ENCODE data around the gene IMPDH1. TPM values are rescaled to one million over a fixed set of nuclear protein-coding genes. Genes with fewer than 3 reads are reported as not detected.

IMPDH1 gene
- total RNA-seq, 1 experiment from 2014 or later, result 74.0 TPM

DNA sequence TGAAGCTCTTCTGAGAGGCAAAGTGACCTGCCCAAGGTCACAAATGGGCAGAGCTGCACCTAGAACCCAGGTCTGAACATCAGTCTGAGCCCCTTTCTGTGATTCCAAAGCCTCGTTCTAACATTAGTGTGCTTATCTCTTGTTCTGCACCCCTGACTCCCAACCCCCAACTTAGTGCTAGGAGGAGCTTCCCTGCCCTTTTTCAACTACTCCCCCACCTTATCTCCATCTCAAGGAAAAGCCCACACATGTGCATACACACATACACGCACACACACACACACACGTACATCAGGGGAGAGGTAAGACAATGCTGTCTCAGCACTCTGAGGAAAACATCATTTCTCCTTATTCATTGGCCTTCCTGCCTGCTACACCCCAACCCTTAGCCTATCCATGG, 56.6 kb downstream of the IMPDH1 start:
- intact Hi-C loops (cut with micrococcal nuclease), result no loop called here
- H3K27me3 Mint-ChIP-seq (ENCODE audit: insufficient read depth, unreplicated experiment), result peaks cover 32% of the 10 kb centered on the region
- no peaks in the 10 kb centered on the region for H3K36me3 Mint-ChIP-seq (ENCODE audit: insufficient read depth, unreplicated experiment)
- H3K9me3 Mint-ChIP-seq (ENCODE audit: unreplicated experiment), result no peaks in the 10 kb centered on the region
- BruUV-seq (replicated peaks), result no TSS peak
- H3K4me3 Mint-ChIP-seq (ENCODE audit: unreplicated experiment), result no peak overlapping the region
- TF ChIP-seq, protein P1, sequence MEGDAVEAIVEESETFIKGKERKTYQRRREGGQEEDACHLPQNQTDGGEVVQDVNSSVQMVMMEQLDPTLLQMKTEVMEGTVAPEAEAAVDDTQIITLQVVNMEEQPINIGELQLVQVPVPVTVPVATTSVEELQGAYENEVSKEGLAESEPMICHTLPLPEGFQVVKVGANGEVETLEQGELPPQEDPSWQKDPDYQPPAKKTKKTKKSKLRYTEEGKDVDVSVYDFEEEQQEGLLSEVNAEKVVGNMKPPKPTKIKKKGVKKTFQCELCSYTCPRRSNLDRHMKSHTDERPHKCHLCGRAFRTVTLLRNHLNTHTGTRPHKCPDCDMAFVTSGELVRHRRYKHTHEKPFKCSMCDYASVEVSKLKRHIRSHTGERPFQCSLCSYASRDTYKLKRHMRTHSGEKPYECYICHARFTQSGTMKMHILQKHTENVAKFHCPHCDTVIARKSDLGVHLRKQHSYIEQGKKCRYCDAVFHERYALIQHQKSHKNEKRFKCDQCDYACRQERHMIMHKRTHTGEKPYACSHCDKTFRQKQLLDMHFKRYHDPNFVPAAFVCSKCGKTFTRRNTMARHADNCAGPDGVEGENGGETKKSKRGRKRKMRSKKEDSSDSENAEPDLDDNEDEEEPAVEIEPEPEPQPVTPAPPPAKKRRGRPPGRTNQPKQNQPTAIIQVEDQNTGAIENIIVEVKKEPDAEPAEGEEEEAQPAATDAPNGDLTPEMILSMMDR (IDR thresholded peaks at IDR 0.05; ENCODE audit: unreplicated experiment), result no peak
- ChIA-PET CTCF (interaction anchor here (0.8 to 0.9 kb wide), 4 partner anchors 9 to 46 kb away, joined by 3 to 6 read pairs (median 3); no protein-coding TSS in a partner anchor), POLR2A (interaction anchor here (1.0 kb wide), 1 partner anchor 9 kb away, joined by 5 read pairs; no protein-coding TSS in a partner anchor)
- H3K4me1 Mint-ChIP-seq (ENCODE audit: insufficient read depth, unreplicated experiment), result peaks cover 7% of the 10 kb centered on the region
- no peak overlapping the region for H3K27ac Mint-ChIP-seq (ENCODE audit: low read depth, unreplicated experiment)
- no peak for DNase-seq (ENCODE audit: unreplicated experiment)

DNA sequence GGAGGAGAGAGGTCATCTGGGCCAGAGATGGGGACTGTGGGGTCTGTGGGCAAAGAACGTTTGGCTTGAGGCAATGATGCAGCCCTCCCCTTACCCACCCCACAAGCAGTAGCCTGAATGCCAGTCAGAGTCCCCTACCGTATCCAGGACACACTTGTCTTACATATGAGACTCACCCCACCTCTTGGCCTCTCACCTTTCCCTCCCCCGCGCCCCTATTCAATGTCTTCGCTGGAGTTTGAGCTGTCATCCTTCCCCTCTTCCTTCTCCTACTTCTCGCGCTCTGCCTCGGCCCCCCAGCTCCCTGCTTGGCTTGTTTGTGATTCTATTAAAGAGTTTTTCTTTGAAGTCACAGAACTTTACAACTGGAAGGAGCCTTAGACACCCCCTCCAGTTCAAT, 57.1 kb downstream of the IMPDH1 start:
- Mint-ChIP-seq H3K4me1 (ENCODE audit: insufficient read depth, unreplicated experiment) (peaks cover 7% of the 10 kb centered on the region), H3K27me3 (ENCODE audit: insufficient read depth, unreplicated experiment) (peaks cover 34% of the 10 kb centered on the region)
- CTCF ChIA-PET, result interaction anchor here (0.8 to 0.9 kb wide), 3 partner anchors 8 to 47 kb away, joined by 3 to 6 read pairs (median 3); no protein-coding TSS in a partner anchor

GRCh38 chr7:128352153-128352537, 57.6 kb downstream of the IMPDH1 start:
- BruUV-seq (replicated peaks), result no TSS peak
- DNase-seq (ENCODE audit: unreplicated experiment), result no peak
- Mint-ChIP-seq H3K4me3 (ENCODE audit: unreplicated experiment) (no peak overlapping the region), H3K27me3 (ENCODE audit: insufficient read depth, unreplicated experiment) (peaks cover 34% of the 10 kb centered on the region), H3K36me3 (ENCODE audit: insufficient read depth, unreplicated experiment) (no peaks in the 10 kb centered on the region), H3K9me3 (ENCODE audit: unreplicated experiment) (no peaks in the 10 kb centered on the region), H3K27ac (ENCODE audit: low read depth, unreplicated experiment) (no peak overlapping the region), H3K4me1 (ENCODE audit: insufficient read depth, unreplicated experiment) (peaks cover 7% of the 10 kb centered on the region)
- POLR2A ChIA-PET, result no interaction called here
- TF ChIP-seq, protein P1 (IDR thresholded peaks at IDR 0.05; ENCODE audit: unreplicated experiment), result no peak
- intact Hi-C loops (cut with micrococcal nuclease), result no loop called here
- CTCF ChIA-PET, result interaction anchor here (0.8 to 0.9 kb wide), 2 partner anchors 35 to 47 kb away, joined by 3 to 6 read pairs; no protein-coding TSS in a partner anchor

More for the DNA sequence above, 57.1 kb downstream of the IMPDH1 start:
- no peaks in the 10 kb centered on the region for H3K36me3 Mint-ChIP-seq (ENCODE audit: insufficient read depth, unreplicated experiment)
- no peak overlapping the region for H3K4me3 Mint-ChIP-seq (ENCODE audit: unreplicated experiment)
- TF ChIP-seq, protein P1 (IDR thresholded peaks at IDR 0.05; ENCODE audit: unreplicated experiment), result no peak
- POLR2A ChIA-PET, result interaction anchor here (1.0 kb wide), 1 partner anchor 9 kb away, joined by 5 read pairs; no protein-coding TSS in a partner anchor
- H3K27ac Mint-ChIP-seq (ENCODE audit: low read depth, unreplicated experiment), result no peak overlapping the region
- no TSS peak for BruUV-seq (replicated peaks)
- H3K9me3 Mint-ChIP-seq (ENCODE audit: unreplicated experiment), result no peaks in the 10 kb centered on the region
- no peak for DNase-seq (ENCODE audit: unreplicated experiment)
- intact Hi-C loops (cut with micrococcal nuclease), result no loop called here

DNA sequence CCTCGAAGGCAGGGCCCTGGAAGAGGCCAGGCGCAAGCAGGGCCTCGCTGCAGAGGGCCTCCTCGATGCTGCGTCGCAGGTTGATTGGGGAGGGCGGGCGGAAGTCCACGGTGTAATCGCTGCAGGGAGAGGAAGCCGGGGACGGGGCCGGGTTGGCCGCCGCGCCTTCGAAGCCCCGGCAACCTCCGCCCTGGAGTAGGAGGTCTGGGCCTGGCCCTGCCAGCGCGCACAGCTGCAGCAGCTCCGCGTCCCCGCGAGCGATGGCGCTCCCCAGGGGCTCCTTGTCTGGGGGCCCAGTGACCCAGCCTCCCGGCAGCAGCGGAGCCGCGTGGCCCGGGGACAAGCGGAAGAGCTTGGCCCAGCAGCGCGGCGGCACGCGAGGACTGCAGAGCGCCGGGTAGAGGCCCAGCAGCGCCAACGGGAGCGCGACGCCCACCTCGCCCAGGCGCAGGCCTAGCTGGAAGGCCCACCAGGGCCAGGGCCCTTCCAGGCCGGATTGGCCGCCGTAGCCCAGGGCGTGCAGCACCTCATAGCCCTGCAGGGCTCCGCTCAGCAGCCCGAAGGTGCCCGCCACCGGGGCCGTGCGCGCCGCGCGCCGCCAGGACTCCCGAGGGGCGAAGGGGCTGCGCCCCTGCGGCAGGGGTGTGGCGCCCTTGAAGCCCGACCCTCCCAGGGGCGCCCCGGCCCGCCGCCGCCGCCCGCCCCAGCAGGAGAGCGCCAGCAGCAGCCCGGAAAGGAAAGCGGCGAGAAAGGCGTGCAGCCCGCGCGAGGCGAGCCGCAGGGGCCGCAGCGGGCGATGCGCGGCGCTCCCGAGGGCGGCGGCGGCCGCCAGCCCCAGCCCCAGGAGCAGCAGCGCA, 58.3 kb downstream of the IMPDH1 start:
- Mint-ChIP-seq H3K9me3 (ENCODE audit: unreplicated experiment) (no peaks in the 10 kb centered on the region), H3K36me3 (ENCODE audit: insufficient read depth, unreplicated experiment) (no peaks in the 10 kb centered on the region), H3K27ac (ENCODE audit: low read depth, unreplicated experiment) (no peak overlapping the region), H3K27me3 (ENCODE audit: insufficient read depth, unreplicated experiment) (peaks cover 34% of the 10 kb centered on the region), H3K4me3 (ENCODE audit: unreplicated experiment) (no peak overlapping the region), H3K4me1 (ENCODE audit: insufficient read depth, unreplicated experiment) (peaks cover 7% of the 10 kb centered on the region)
- CTCF ChIA-PET, result interaction anchor here (0.6 to 8.8 kb wide), 3 partner anchors 36 to 92 kb away, joined by 3 to 372 read pairs (median 5); no protein-coding TSS in a partner anchor
- TF ChIP-seq, protein P1 (IDR thresholded peaks at IDR 0.05; ENCODE audit: unreplicated experiment), result no peak
- no peak for DNase-seq (ENCODE audit: unreplicated experiment)
- intact Hi-C loops (cut with micrococcal nuclease), result no loop called here
- POLR2A ChIA-PET, result no interaction called here
- no TSS peak for BruUV-seq (replicated peaks)
